GM18508 (cell line): ENCODE measurements around the gene KCNQ1OT1.

Experiments
- ATAC-seq: cut with Tn5 transposase; IDR thresholded peaks from one replicate; pipeline ENCODE4 v1.9.1; 2021; ENCODE audit warnings: moderate number of reproducible peaks; ENCODE audit not compliant: insufficient read depth, unreplicated experiment

KCNQ1OT1 gene

DNA sequence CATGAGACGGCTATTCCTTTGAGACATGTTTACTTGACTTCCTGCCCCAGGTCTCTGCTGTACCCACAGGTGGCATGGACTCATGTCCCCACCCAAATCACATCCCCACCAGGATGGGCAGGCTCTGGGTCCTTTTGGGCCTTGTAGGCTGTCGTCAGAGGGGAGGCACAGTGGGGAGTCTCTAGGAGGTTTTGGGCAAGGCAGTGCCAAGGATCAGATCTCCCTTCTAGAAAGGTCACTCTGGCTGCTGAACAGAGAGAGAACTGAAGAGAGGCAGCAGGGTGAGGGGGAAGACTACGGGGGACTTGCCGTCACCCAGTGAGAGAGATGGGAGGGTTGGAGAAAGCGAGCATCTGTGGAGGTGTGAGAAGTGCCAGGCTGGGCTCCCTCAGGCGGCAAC, 4.6 kb upstream of the KCNQ1OT1 start:
- ATAC-seq = no peak

GRCh38 chr11:2703363-2704141, 3.8 kb upstream of the KCNQ1OT1 start:
- no peak for ATAC-seq

- ATAC-seq = no peak
These were observed 3.1 kb upstream of the KCNQ1OT1 start for GRCh38 chr11:2702771-2703362.

DNA sequence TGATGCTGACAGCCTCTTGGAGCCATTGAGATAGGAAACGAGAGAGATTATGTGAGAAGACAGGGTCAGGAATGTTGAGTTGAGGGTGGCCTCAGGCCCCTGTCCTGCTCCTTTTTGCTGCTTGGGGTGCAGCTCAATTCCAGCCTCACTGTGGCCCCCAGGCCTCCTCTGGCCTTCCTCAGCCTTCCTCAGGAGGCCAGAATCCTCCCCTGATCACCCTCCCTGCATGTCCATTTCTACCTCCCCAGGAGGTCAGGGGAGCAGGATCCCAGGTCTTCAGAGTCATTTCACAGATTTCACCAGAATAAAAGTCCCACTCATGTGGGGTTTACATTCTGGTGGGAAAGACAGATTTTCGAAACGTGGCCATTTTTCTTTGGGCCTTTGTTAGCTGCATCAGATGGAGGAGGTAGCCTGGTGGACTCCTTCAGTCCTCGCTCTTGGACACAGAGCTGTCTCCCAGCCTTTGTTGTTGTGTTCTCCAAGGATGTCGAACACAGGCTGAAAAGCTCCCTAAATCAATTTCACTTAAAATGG, 2.2 kb upstream of the KCNQ1OT1 start:
- ATAC-seq = no peak

GRCh38 chr11:2701230-2701629, 1.4 kb upstream of the KCNQ1OT1 start:
- ATAC-seq = no peak

DNA sequence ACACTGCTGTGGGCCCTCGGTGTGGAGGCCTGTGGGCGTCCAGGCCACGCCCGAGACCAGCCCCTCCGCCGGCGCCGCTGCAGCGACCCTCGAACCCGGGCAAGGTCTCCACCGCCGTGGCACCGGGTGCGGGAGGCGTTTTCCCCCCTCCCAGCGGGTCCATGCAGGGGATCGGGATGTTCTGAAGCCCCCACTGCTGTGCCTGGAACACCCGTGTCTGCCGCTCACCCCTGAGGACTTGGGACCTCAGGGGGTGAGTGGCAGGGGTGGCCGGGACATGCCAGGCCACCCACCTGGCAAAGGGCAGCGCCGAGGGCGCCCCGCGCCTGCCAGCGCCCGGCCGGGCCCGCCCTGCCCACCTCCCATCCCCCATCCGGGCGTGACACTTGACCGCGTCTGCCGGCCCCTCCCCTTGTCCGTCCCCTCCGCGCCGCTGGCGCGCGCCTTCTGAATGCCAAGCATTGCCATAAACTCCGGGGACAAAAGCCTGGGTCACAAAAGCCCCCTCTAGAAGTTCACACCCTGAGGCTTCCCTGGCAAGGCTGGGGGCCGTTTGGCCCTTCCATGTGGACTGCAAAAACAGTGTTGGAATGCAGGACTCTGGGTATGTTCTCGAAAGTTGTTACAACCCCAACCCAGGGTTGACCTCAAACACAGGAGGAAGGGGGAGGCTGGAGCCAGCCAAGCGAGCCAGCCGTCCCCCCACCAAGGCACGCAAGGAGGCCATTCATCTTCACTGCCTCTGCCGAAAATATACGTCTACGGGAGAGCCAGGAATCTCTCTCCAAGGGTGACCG, 819 bp upstream of the KCNQ1OT1 start:
- no peak for ATAC-seq

GRCh38 chr11:2699185-2699530, 636 bp downstream of the KCNQ1OT1 start:
- ATAC-seq = no peak

- ATAC-seq = no peak
These were observed 1.2 kb downstream of the KCNQ1OT1 start for GRCh38 chr11:2698386-2699184.

- no peak for ATAC-seq
These were observed 1.9 kb downstream of the KCNQ1OT1 start for GRCh38 chr11:2697866-2698265.

DNA sequence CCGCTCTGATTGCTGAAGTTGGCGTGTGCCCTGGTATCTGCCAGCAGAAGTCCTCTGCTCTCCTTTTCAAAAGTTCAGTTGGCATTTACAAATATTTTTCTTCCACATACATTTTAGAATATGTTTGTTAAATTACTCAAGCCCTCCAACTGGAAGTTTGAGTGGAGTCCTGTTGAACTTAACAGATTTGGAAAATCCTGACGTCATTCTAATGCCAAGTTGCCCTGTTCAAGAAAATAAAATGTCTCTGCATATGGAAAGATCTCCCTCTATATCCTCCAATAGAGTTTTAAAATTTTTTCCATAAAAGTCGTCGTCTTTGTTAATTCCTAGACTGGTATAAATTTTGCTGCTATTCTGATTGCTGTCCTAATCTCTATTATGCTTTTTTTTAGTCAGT, 3.3 kb downstream of the KCNQ1OT1 start:
- no peak for ATAC-seq

GRCh38 chr11:2694995-2695939, 4.5 kb downstream of the KCNQ1OT1 start:
- ATAC-seq = no peak

- no peak for ATAC-seq
These were observed 5.3 kb downstream of the KCNQ1OT1 start for GRCh38 chr11:2694495-2694894.

- ATAC-seq = no peak
These were observed 6.2 kb downstream of the KCNQ1OT1 start for GRCh38 chr11:2693271-2694261.

DNA sequence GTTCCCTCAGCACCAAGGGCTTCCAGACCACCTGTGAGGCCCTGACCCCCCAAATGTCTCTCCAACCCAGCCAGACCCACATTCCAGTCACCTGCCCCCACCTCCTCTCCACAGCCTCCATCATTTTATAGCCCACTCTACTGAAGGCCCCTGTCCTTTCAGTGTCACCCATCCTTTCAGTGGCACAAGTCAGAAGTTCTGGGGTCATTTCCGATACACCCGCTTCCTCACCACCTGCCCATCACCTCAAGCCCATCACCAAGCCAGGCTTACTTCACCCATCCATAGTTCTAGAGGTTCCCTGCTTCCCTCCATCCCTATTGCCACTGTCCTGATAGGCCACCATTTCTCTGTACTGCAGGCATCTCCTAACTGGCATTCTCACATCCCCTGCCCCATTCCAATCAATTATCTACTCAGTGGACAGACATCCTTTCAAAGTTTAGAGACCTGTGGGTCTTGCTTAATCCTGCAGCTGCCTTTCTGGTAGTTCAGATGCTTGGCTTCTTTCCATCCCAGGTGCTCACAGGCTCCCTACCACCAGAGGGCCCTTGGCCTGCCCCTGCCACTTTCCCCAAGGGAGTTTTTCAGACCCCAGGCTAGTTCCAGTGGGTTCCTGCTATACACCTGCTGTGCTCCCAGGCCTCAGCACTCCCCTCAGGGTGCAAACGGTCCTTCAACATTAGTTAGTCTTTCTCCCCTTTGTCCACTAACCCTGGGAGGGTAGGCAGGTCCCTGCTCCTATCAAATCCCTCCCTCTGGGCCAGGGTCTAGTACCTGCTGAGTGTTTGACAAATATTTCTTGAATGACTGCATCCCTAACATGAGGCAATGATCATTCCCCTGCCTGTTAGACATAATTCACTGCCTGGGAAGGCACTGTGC, 7.6 kb downstream of the KCNQ1OT1 start:
- no peak for ATAC-seq

GRCh38 chr11:2691355-2691761, 8.4 kb downstream of the KCNQ1OT1 start:
- no peak for ATAC-seq

DNA sequence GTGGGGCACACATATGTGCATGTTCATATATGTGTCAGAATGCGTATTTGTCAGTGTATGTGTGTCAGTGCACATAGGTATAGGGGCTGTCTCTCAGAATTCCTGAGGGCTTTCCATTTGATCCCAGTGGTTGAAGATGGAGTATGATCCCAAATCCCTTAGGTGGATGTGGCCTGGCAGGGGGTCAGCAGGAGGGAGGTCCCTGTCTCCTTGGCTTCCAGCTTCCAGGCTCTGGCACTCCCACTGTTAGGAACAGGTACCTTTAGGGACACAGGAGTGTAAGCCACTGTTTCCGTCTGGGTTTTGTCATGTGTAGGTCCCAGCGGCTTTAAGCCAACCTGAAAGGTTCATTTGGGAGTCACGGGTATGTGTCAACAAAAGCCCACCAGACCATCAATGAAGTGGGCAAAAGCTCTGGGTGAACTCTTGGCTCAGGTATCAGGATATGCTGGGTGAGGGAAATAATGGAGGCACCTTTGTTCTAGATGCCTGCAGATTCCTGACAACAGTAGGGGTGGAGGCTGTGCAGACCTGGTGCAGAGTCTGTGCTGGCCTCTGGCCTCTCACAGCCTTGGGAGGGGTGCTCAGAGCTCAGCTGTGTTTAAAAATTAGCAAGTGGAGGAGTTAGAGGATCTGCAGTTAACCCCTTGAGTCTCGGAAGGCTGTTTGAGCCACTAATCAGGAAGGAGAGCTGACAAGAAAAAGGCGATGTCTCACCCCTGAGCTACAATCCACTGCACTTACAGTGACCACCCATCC, 9.0 kb downstream of the KCNQ1OT1 start:
- ATAC-seq = no peak
